ENCODE results near the gene SMYD3. TPM values are rescaled to one million over a fixed set of nuclear protein-coding genes. Genes with fewer than 3 reads are reported as not detected.

The SMYD3 gene
- total and polyA plus RNA-seq, 2 of the 4 experiments (the other 2 are of a cell fraction), result 26.5 to 37.6 TPM

DNA sequence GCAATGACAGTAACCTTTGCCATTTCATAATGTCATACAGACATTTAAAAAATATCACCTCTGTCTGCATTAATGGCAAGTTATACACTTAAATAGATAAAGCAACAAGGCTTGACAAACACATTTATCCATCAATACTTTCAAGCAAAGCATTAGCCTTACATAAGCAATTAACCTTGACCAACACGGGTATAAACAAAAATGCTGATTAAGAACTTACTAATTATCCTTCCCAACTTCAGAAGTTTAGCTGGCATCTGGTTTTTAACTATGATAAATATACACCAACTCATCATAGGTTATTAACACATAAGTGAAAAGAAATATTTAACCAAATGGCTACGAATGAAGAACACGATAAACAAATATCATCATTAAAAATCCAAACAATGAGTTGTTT is 188.5 kb downstream of the SMYD3 start:
- no peak overlapping the region for H3K14ac ChIP-seq (replicated peaks; ENCODE audit: low read depth, low read length)
- H3K9me1 ChIP-seq (ENCODE audit: insufficient read depth, low read length), result peaks cover 3% of the 10 kb centered on the region
- peak; percentile 43; the same call in 1 of the 2 replicates for TF ChIP-seq MAFK (IDR thresholded peaks at IDR 0.05; ENCODE audit: low read depth, low read length)
- TF ChIP-seq, protein P1, sequence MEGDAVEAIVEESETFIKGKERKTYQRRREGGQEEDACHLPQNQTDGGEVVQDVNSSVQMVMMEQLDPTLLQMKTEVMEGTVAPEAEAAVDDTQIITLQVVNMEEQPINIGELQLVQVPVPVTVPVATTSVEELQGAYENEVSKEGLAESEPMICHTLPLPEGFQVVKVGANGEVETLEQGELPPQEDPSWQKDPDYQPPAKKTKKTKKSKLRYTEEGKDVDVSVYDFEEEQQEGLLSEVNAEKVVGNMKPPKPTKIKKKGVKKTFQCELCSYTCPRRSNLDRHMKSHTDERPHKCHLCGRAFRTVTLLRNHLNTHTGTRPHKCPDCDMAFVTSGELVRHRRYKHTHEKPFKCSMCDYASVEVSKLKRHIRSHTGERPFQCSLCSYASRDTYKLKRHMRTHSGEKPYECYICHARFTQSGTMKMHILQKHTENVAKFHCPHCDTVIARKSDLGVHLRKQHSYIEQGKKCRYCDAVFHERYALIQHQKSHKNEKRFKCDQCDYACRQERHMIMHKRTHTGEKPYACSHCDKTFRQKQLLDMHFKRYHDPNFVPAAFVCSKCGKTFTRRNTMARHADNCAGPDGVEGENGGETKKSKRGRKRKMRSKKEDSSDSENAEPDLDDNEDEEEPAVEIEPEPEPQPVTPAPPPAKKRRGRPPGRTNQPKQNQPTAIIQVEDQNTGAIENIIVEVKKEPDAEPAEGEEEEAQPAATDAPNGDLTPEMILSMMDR (conservative IDR thresholded peaks at IDR 0.05; ENCODE audit: low read depth, low read length), result no peak
- H4K8ac ChIP-seq (ENCODE audit: low read depth in 2 of 2, low read length in 2 of 2), result no peak overlapping the region
- no peak overlapping the region for H3K27ac ChIP-seq (ENCODE audit: insufficient read depth, low read length)
- CTCF ChIA-PET, result no interaction called here
- H2AK9ac ChIP-seq (replicated peaks; ENCODE audit: low read depth, low read length, poor library complexity), result no peak overlapping the region
- in situ Hi-C loops (cut with MboI; ENCODE audit: low sequenced_read_pairs) (no loop called here), dilution Hi-C loops (cut with HindIII; ENCODE audit: low sequenced_read_pairs, unreplicated experiment) (no loop called here), intact Hi-C loops (cut with micrococcal nuclease) (no loop called here)
- H3K36me3 ChIP-seq (ENCODE audit: control insufficient read depth, insufficient read depth, low read length), result no peaks in the 10 kb centered on the region
- no peak overlapping the region for H2BK20ac ChIP-seq (ENCODE audit: low read depth, low read length)
- no TSS peak for BruUV-seq (replicated peaks)
- no peaks in the 10 kb centered on the region for H3K9me3 ChIP-seq (ENCODE audit: control insufficient read depth, insufficient read depth, low read length)
- DNase-seq (no peak), ATAC-seq (ENCODE audit: low read depth) (no peak)
- no peak overlapping the region for H4K91ac ChIP-seq (ENCODE audit: insufficient read depth, low read depth, low read length)
- no peak overlapping the region for H3K4me2 ChIP-seq (ENCODE audit: low read depth, low read length)
- no peak overlapping the region for H3K56ac ChIP-seq (ENCODE audit: extremely low read depth, insufficient read depth, low read length)
- H3K4me1 ChIP-seq (ENCODE audit: control insufficient read depth, insufficient read depth, low read length), result peaks cover 8% of the 10 kb centered on the region
- H3K18ac ChIP-seq (ENCODE audit: low read depth, low read length), result no peak overlapping the region
- no peak overlapping the region for H3K9ac ChIP-seq (ENCODE audit: low read depth, low read length)
- no peak overlapping the region for H2AFZ ChIP-seq (replicated peaks; ENCODE audit: low read length, poor library complexity)
- H2BK15ac ChIP-seq (ENCODE audit: low read depth, low read length), result no peak overlapping the region
- POLR2A ChIA-PET (ENCODE audit: unreplicated experiment), result no interaction called here
- H4K5ac ChIP-seq (ENCODE audit: low read depth, low read length), result no peak overlapping the region
- H3K23ac ChIP-seq (ENCODE audit: low read depth, low read length), result no peak overlapping the region
- peaks cover 0 to 4% of the 10 kb centered on the region in 2 experiments; a peak in 1 of 4 replicates for H3K79me1 ChIP-seq (ENCODE audit: low read depth in 1 of 2, low read length in 2 of 2)
- H4K20me1 ChIP-seq (ENCODE audit: insufficient read depth, low read length), result peaks cover 2% of the 10 kb centered on the region; the same call in 1 of the 2 replicates
- H3K27me3 ChIP-seq (ENCODE audit: control insufficient read depth, insufficient read depth, low read length), result no peaks in the 10 kb centered on the region
- H2AK5ac ChIP-seq (ENCODE audit: low read depth, low read length), result no peak overlapping the region
- H3K4ac ChIP-seq (ENCODE audit: low read depth, low read length), result no peak overlapping the region
- H2BK5ac ChIP-seq (ENCODE audit: low read depth, low read length, poor library complexity, severe bottlenecking), result no peak overlapping the region
- H2BK120ac ChIP-seq (ENCODE audit: low read depth, low read length), result no peak overlapping the region
- WGBS, 2 experiments (ENCODE audit: extremely low coverage in 2 of 2, insufficient read length in 1 of 2), result no CpG with 5 or more reads among the region's 3 CpGs
- no peak overlapping the region for H3K4me3 ChIP-seq (ENCODE audit: insufficient read depth, low read depth, low read length)
